HEK293T (cell line): ENCODE measurements around the gene TPD52L1.

Experiments
- CTCF ChIA-PET: fragments of 350-600 bp; formaldehyde crosslinking; extraction: SDS; loops from one replicate; lab custom pipeline; 2021; ENCODE audit warnings: antibody characterized with exemption, inconsistent platforms; lab: Yijun Ruan, JAX
- POLR2A ChIA-PET: fragments of 350-600 bp; formaldehyde crosslinking; extraction: SDS; loops from one replicate; lab custom pipeline; 2020; ENCODE audit warnings: antibody characterized with exemption, inconsistent platforms; lab: Yijun Ruan, JAX
- DNase-seq: peaks from one replicate; pipeline ENCODE4 v3.0.0; 2012; ENCODE audit warnings: mixed read lengths; ENCODE audit errors: extremely low spot score
- ARNT ChIP-seq: fragments of 450-650 bp; IDR thresholded peaks from 2 replicates; pipeline ENCODE4 v1.6.1; 2017; ENCODE audit warnings: mild to moderate bottlenecking
- BHLHE40 ChIP-seq: fragments of 450-650 bp; IDR thresholded peaks from 2 replicates; pipeline ENCODE4 v1.6.1; 2016; ENCODE audit warnings: mild to moderate bottlenecking, moderate library complexity, borderline replicate concordance
- CTBP1 ChIP-seq: fragments of 450-650 bp; IDR thresholded peaks from 2 replicates; pipeline ENCODE4 v1.6.1; 2016; ENCODE audit warnings: borderline replicate concordance
- ELF4 ChIP-seq: fragments of 450-650 bp; IDR thresholded peaks from 2 replicates; pipeline ENCODE4 v1.6.1; 2017; ENCODE audit warnings: antibody characterized with exemption
- FOXA1 ChIP-seq: fragments of 450-650 bp; IDR thresholded peaks from 2 replicates; pipeline ENCODE4 v1.6.1; 2016; ENCODE audit warnings: mild to moderate bottlenecking
- FOXK2 ChIP-seq: fragments of 450-650 bp; IDR thresholded peaks from 2 replicates; pipeline ENCODE4 v1.6.1; 2016; ENCODE audit warnings: mild to moderate bottlenecking
- FOXM1 ChIP-seq: fragments of 450-650 bp; IDR thresholded peaks from 2 replicates; pipeline ENCODE4 v1.6.1; 2017; ENCODE audit warnings: mild to moderate bottlenecking, borderline replicate concordance
- HDGF ChIP-seq: fragments of 450-650 bp; IDR thresholded peaks from 2 replicates; pipeline ENCODE4 v1.6.1; 2017; ENCODE audit warnings: antibody characterized with exemption, borderline replicate concordance
- L3MBTL2 ChIP-seq: fragments of 450-650 bp; conservative IDR thresholded peaks from 2 replicates; pipeline ENCODE4 v1.6.1; 2016; ENCODE audit warnings: mild to moderate bottlenecking
- LEF1 ChIP-seq: fragments of 450-650 bp; IDR thresholded peaks from 2 replicates; pipeline ENCODE4 v1.6.1; 2017; ENCODE audit warnings: mild to moderate bottlenecking, borderline replicate concordance
- NFRKB ChIP-seq: fragments of 450-650 bp; IDR thresholded peaks from 2 replicates; pipeline ENCODE4 v1.6.1; 2016; ENCODE audit warnings: mild to moderate bottlenecking, moderate library complexity
- PKNOX1 ChIP-seq: fragments of 450-650 bp; IDR thresholded peaks from 2 replicates; pipeline ENCODE4 v1.6.1; 2016
- SP1 ChIP-seq: fragments of 450-650 bp; IDR thresholded peaks from 2 replicates; pipeline ENCODE4 v1.6.1; 2017
- SUZ12 ChIP-seq: fragments of 450-650 bp; IDR thresholded peaks from 2 replicates; pipeline ENCODE4 v1.6.1; 2016; ENCODE audit warnings: mild to moderate bottlenecking
- TARDBP ChIP-seq: fragments of 450-650 bp; IDR thresholded peaks from 2 replicates; pipeline ENCODE4 v1.6.1; 2016
- ZNF384 ChIP-seq: fragments of 450-650 bp; IDR thresholded peaks from 2 replicates; pipeline ENCODE4 v1.6.1; 2016

TPD52L1 gene

GRCh38 chr6:125203395-125203794 is 49.8 kb downstream of the TPD52L1 start:
- DNase-seq = no peak
- TF ChIP-seq TARDBP (no peak), SUZ12 (no peak)
- CTCF ChIA-PET = interaction anchor here (2.0 kb wide), 1 partner anchor 12 kb away, joined by 10 read pairs; no protein-coding TSS in a partner anchor
- POLR2A ChIA-PET = no interaction called here

DNA sequence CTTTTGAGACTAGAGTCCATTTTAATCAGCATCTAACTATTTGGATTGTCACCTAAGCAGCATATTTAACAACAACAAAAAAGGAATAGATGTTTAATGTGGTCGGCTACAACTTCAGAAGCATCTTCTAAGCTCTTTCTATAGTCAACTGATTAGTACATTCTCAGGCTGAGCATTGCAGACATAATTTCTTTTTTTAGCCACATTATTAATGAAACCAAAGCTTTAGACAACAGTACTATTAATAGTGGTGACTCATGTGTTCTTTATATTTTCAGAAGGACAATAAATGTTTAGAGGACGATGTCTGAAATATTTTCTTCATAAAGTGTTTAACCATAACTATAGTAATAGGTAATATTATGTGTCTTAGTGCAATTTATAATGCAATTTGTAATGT is 52.4 kb downstream of the TPD52L1 start:
- no peak for DNase-seq
- ChIA-PET POLR2A (no interaction called here), CTCF (no interaction called here)
- TF ChIP-seq LEF1 (no peak), TARDBP (no peak), FOXM1 (no peak), PKNOX1 (no peak), ZNF384 (no peak), SP1 (no peak), HDGF (no peak), ELF4 (no peak), BHLHE40 (no peak), L3MBTL2 (no peak), FOXK2 (no peak), ARNT (no peak), FOXA1 (no peak), NFRKB (no peak), SUZ12 (no peak), CTBP1 (no peak)

DNA sequence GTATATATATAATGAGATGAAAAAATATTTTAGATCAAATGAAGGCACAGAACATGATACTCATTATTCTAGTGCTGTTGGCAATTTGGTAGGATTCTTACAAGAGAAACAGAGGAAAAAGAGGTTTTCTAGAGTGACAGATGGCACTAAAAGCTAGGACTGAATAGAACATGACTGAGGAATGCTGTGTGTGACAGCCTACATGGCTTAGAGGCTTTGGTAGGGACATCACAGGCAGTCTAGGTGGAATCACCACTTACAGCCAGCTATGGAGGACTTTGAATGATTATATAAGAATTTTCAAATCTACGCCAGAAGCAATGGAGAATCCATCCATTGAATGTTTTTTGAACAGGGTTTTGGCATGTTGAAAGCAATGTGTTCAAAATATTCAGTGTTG is 52.8 kb downstream of the TPD52L1 start:
- ChIA-PET POLR2A (no interaction called here), CTCF (no interaction called here)
- no peak for DNase-seq
- TF ChIP-seq HDGF (no peak), FOXA1 (no peak), FOXK2 (no peak), ARNT (no peak), TARDBP (no peak), ELF4 (no peak), LEF1 (no peak), SUZ12 (no peak), SP1 (no peak), PKNOX1 (no peak), L3MBTL2 (no peak), NFRKB (no peak), BHLHE40 (no peak), CTBP1 (no peak), ZNF384 (no peak)

DNA sequence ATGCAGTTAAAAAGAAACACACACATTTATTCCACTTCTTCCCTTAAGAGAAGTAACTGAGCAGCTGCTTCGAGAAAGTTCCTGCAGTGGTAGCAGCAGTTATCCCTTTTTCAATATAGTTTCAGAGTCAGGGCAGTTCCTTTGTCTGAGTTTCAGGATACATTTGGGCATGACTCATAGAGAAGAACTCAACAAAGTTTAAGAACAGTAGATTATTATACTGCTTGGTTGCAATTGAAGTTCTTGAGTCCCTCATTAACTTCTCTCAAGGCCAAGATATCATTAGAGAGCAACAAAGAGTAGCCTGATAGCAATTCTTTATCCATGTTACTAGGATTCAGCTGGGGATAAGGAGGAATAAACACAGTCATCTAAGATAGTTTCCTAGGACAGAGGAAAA is 54.4 kb downstream of the TPD52L1 start:
- TF ChIP-seq LEF1 (no peak), FOXM1 (no peak), ARNT (no peak), PKNOX1 (no peak)
- no peak for DNase-seq
- ChIA-PET POLR2A (no interaction called here), CTCF (no interaction called here)

DNA sequence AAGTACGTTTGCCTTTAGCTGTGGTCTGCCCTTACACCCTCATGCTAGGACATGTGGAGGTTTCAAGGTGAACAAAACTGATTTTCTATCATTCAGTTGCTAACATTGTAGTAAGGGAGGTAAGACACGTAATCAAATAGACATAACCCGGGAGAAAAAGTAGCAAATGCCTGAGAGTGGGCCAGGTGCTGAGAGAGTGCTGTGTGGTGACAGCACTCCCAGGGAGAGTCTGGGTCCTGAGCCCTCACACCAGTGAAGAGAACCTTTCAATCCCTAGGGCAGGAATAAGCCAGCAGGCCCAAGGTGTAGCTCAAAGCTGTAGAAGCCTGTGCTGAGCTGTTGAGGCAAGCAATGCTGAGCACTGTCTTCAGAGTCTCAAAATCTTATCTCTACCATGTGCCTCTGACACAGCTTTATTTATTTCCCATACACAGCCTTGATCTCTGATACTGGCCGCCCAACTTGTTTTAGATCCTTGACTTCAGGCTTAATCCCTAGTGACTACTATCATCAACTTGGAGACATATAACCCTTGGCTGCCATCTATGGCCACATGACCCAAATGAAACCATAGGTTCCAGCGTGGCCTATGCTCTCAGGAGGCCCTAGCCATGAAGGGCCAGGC is 55.2 kb downstream of the TPD52L1 start:
- ChIA-PET POLR2A (no interaction called here), CTCF (interaction anchor here (0.6 kb wide), 1 partner anchor 140 kb away, joined by 3 read pairs; no protein-coding TSS in a partner anchor)
- no peak for TF ChIP-seq PKNOX1
- no peak for DNase-seq

DNA sequence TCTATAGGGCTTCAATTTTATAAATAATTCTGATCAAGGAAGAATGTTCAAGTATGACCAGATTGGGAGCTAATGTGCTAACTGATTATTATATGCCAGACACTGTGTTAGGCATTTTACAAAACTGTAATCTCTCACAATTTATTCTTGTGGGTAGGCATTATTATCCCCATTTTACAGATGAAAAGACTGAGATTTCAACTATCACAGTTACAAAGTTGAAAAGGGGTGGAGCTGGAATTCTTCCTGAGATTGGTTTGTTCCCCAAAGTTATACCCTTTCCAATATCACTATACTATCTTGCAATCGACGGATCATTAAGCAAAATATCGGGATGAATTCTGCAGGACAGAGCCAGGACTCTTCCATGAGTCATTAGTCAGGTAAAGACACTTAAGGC is 57.1 kb downstream of the TPD52L1 start:
- DNase-seq = no peak
- TF ChIP-seq CTBP1 (no peak), FOXM1 (no peak), SUZ12 (no peak), TARDBP (no peak), ZNF384 (no peak), ARNT (no peak), LEF1 (no peak), FOXK2 (no peak), PKNOX1 (no peak), NFRKB (no peak), ELF4 (no peak), L3MBTL2 (no peak), BHLHE40 (no peak), FOXA1 (no peak)
- ChIA-PET CTCF (interaction anchor here (1.7 kb wide), 1 partner anchor 11 kb away, joined by 3 read pairs; no protein-coding TSS in a partner anchor), POLR2A (interaction anchor here (0.6 kb wide), 1 partner anchor 9 kb away, joined by 3 read pairs; no protein-coding TSS in a partner anchor)
